Lung (tissue), 12 donors: Measurements from ENCODE around the gene DGCR2. TPM values are rescaled to one million over a fixed set of nuclear protein-coding genes. Genes with fewer than 3 reads are reported as not detected.
"Not testable (repeated sequence)": the region's sequence is repeated elsewhere in the genome, so short reads cannot be mapped to it uniquely, and the experiment has no call there.

ENCODE experiments used
- ATAC-seq: fragments of 200-7000 bp; cut with Tn5 transposase; one replicate; pipeline ENCODE4 v1.9.1; 2020; ENCODE audit warnings: moderate number of reproducible peaks; ENCODE audit not compliant: insufficient read depth, low FRiP score
- DNase-seq, 3 donors: peaks; one replicate each; pipeline ENCODE4 v3.0.0-alpha.2; 2013 to 2017
- H3K27ac ChIP-seq, 2 donors: one replicate each; pipeline ENCODE4 v1.5.1; 2013; ENCODE audit warnings: mild to moderate bottlenecking in 2 of 2, moderate library complexity in 2 of 2, control low read depth in 1 of 2, inconsistent platforms in 1 of 2, low read depth in 1 of 2, low read length in 1 of 2
- H3K27me3 ChIP-seq, 3 donors: one replicate each; pipeline ENCODE4 v1.5.1; 2013; ENCODE audit warnings: low read length in 2 of 3; ENCODE audit not compliant: control insufficient read depth in 3 of 3, insufficient read depth in 3 of 3
- H3K36me3 ChIP-seq, 4 donors: one replicate each; pipeline ENCODE4 v1.5.1; 2013; ENCODE audit warnings: low read length in 4 of 4, mild to moderate bottlenecking in 1 of 4, moderate library complexity in 1 of 4; ENCODE audit not compliant: control insufficient read depth in 4 of 4, insufficient read depth in 4 of 4
- H3K4me1 ChIP-seq, 5 donors: one replicate each; pipeline ENCODE4 v1.5.1; 2013; ENCODE audit warnings: low read length in 5 of 5, mild to moderate bottlenecking in 2 of 5, moderate library complexity in 1 of 5; ENCODE audit not compliant: control insufficient read depth in 5 of 5, insufficient read depth in 5 of 5
- H3K4me3 ChIP-seq: one replicate; pipeline ENCODE4 v1.5.1; 2013; ENCODE audit warnings: mild to moderate bottlenecking, control low read depth, moderate library complexity
- H3K9ac ChIP-seq, 2 donors: one replicate each; pipeline ENCODE4 v1.5.1; 2013; ENCODE audit warnings: low read length in 2 of 2, control low read depth in 1 of 2; ENCODE audit not compliant: insufficient read depth in 1 of 2
- H3K9me3 ChIP-seq, 4 donors: one replicate each; pipeline ENCODE4 v1.5.1; 2013; ENCODE audit warnings: low read length in 3 of 4, mild to moderate bottlenecking in 1 of 4, moderate library complexity in 1 of 4; ENCODE audit not compliant: control insufficient read depth in 4 of 4, insufficient read depth in 3 of 4
- WGBS, 2 donors: extraction: QIAGEN DNeasy Blood & Tissue Kit; methylation state at CpG; one replicate each; pipeline ENCODE4 v1.1.7; 2013; 5-methylcytosine and 5-hydroxymethylcytosine counted together
- polyA plus RNA-seq, 2 donors: library from polyadenylated mRNA; stranded (reverse); fragments of 200-250 nt; gene quantifications; one replicate each; pipeline ENCODE4 v1.2.1, GENCODE V29; 2013
- total RNA-seq, 2 donors: library from RNA; depleted of rRNA in 1 of 2; stranded (reverse); fragments of >200 nt in 1 of 2; gene quantifications; one replicate each; pipeline ENCODE4 v1.2.1, GENCODE V29; 2014 to 2021
- TF ChIP-seq, protein P1 (sequence below): IDR thresholded peaks from 2 replicates; pipeline ENCODE4 v1.5.1; 2012; ENCODE audit warnings: mild to moderate bottlenecking; ENCODE audit errors: control extremely low read depth, extremely low read depth
- donor health status: control.
- donor health status: control.
- donor health status: Bipolar disorder and iron deficiency.
- donor health status: healthy.
- donor health status: DM: yes; HTN: yes; CAD: no.

Gene DGCR2
- total and polyA plus RNA-seq, 4 donors = 40.4 to 77.4 (median 50.5) TPM

DNA sequence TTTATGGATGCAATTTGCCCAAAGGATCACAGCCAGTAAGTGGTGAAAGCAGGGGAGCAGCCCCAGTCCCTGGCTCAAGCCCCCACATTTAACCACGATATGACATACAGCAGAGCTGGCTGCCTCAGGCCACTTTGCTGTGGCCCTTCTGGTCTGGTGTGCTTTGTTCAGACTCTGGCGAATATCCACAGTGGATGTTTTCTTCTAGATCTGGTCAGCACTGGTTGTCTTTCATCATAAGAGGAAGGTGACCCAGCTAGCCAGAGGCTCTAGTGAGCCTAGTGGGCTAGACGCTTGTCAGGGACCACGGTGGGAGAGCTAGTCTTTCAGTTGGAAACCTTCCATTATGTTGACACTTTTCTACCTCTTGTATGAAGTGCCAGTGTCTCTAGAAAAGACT is 42.5 kb downstream of the DGCR2 start:
- 93 to 98% methylated on average over 4 of the region's 4 CpGs for WGBS, 2 donors
- Histone ChIP-seq H3K4me3 (no peak overlapping the region), H3K9me3 (no peaks in the 10 kb centered on the region), H3K4me1 (peaks cover 0 to 1% (median 0%) of the 10 kb centered on the region in 5 donors), H3K36me3 (peaks cover 0 to 9% (median 0%) of the 10 kb centered on the region in 4 donors), H3K9ac (no peak overlapping the region), H3K27me3 (no peaks in the 10 kb centered on the region), H3K27ac (no peak overlapping the region)
- ATAC-seq (no peak), DNase-seq (no peak)
- TF ChIP-seq, protein P1, sequence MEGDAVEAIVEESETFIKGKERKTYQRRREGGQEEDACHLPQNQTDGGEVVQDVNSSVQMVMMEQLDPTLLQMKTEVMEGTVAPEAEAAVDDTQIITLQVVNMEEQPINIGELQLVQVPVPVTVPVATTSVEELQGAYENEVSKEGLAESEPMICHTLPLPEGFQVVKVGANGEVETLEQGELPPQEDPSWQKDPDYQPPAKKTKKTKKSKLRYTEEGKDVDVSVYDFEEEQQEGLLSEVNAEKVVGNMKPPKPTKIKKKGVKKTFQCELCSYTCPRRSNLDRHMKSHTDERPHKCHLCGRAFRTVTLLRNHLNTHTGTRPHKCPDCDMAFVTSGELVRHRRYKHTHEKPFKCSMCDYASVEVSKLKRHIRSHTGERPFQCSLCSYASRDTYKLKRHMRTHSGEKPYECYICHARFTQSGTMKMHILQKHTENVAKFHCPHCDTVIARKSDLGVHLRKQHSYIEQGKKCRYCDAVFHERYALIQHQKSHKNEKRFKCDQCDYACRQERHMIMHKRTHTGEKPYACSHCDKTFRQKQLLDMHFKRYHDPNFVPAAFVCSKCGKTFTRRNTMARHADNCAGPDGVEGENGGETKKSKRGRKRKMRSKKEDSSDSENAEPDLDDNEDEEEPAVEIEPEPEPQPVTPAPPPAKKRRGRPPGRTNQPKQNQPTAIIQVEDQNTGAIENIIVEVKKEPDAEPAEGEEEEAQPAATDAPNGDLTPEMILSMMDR = no peak

DNA sequence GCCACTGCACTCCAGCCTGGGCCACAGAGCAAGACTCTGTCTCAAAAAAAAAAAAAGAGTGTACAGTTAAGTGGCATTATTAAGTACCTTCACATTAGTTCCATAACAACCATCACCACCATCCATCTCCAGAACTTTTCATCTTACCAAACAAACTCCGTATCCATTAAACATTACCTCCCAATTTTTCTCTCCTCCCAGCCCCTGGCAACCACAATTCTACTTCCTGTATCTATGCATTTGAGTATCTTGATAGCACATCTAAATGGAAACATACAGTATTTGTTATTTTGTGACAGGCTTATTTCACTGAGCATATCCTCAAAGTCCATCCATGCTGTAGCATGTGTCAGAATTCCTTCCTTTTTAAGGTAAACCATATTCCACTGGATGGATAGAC is 46.8 kb downstream of the DGCR2 start:
- Histone ChIP-seq H3K27me3 (no peaks in the 10 kb centered on the region), H3K27ac (no peak overlapping the region), H3K9ac (no peak overlapping the region), H3K4me1 (peaks cover 0 to 1% (median 0%) of the 10 kb centered on the region in 5 donors), H3K36me3 (peaks cover 0 to 11% (median 1%) of the 10 kb centered on the region in 4 donors), H3K9me3 (no peaks in the 10 kb centered on the region), H3K4me3 (no peak overlapping the region)
- WGBS, 2 donors = 97 to 98% methylated on average over 1 of the region's 1 CpG
- TF ChIP-seq, protein P1 = no peak
- DNase-seq (no peak), ATAC-seq (no peak)

DNA sequence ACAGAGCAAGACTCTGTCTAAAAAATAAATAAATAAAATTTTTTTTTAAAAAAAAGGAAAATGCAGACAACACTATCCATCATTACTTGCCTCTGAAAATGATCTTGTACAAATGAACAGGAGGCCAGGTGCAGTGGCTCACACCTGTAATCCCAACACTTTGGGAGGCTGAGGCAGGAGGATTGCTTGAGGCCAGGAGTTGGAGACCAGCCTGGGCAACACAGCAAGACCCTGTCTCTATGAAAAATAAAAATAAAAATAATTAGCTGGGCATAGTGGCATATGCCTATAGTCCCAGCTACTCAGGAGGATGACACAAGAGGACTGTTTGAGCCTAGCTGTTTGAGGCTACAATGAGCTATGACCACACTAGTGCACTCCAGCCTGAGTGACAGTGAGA is 49.4 kb downstream of the DGCR2 start:
- not testable (repeated sequence) for ATAC-seq, DNase-seq

DNA sequence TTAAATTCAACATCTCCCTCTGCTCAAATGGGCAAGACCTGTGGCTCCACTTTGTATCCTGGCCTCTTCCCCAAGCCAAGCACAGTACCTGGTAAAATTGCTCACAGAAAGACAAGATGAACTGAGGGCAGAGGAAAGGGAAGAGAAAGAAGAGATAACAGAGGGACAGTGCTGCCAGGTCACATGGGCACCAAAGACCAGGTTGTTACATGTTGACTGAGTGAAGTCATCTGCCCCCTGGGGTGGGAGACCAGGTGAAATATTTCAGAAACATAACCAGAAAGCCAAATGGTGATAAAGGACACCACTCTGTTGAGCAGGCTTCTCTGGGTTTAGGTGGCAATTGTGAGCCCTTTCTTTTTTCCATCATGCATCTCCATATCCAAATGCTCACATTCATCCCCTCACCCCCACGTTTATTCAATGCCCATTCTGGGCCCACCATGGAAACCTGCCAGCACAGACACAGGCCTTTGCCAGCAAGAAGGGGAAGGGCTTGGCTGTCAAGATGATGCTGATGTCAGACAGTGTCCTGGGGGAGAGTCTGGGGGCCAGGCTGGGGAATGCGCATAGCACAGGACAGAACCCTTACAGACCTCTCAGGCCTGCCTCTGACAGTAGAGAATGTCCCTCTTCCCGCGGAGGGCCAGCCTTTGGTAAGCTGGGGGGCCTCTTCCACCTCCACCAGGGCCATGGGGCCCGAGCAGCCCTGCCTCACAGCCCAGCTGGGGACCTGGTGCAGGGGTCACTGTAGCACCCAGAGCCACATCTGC is 51.6 kb downstream of the DGCR2 start:
- Histone ChIP-seq H3K9ac (no peak overlapping the region), H3K9me3 (peaks cover 0 to 4% (median 0%) of the 10 kb centered on the region in 4 donors), H3K36me3 (peaks cover 0 to 36% (median 15%) of the 10 kb centered on the region in 4 donors), H3K4me1 (peaks cover 0 to 1% (median 0%) of the 10 kb centered on the region in 5 donors), H3K27me3 (no peaks in the 10 kb centered on the region), H3K27ac (no peak overlapping the region), H3K4me3 (no peak overlapping the region)
- TF ChIP-seq, protein P1 = no peak
- 87 to 90% methylated on average over 5 of the region's 5 CpGs for WGBS, 2 donors
- ATAC-seq (no peak), DNase-seq (no peak)

More for the DNA sequence above, 49.4 kb downstream of the DGCR2 start:
- peaks cover 0 to 22% (median 7%) of the 10 kb centered on the region in 4 donors for H3K36me3 ChIP-seq
- not testable (repeated sequence) for H3K4me1 ChIP-seq, H3K9me3 ChIP-seq, H3K4me3 ChIP-seq, H3K27me3 ChIP-seq, H3K27ac ChIP-seq, H3K9ac ChIP-seq
